ENCODE measurements around the gene AQP6.

AQP6 gene

GRCh38 chr12:49974231-49974675 lies 1.5 kb downstream of the AQP6 start:
- no peak overlapping the region for H3K14ac ChIP-seq (ENCODE audit: low read length in 2 of 2)
- DNase-seq = peak; percentile 58
- no peak overlapping the region for H3K4ac ChIP-seq (ENCODE audit: low read depth in 1 of 2, low read length in 2 of 2)
- no peak overlapping the region for H3K4me3 ChIP-seq (ENCODE audit: insufficient read depth in 1 of 2, low read depth in 1 of 2, low read length in 2 of 2)
- no peak overlapping the region for H2BK12ac ChIP-seq (ENCODE audit: low read length in 2 of 2)
- no peak overlapping the region for H3K4me2 ChIP-seq (ENCODE audit: low read length, poor library complexity, severe bottlenecking)
- H3K36me3 ChIP-seq (ENCODE audit: control insufficient read depth in 1 of 2, insufficient read depth in 2 of 2, low read depth in 1 of 2, low read length in 2 of 2) = no peaks in the 10 kb centered on the region
- 69% methylated on average over 15 of the region's 15 CpGs for WGBS
- no peak overlapping the region for H2BK5ac ChIP-seq (ENCODE audit: low read depth, low read length, poor library complexity, severe bottlenecking)
- H3K27ac ChIP-seq (ENCODE audit: low read length, poor library complexity, severe bottlenecking) = no peak overlapping the region
- no peak overlapping the region for H2BK15ac ChIP-seq (ENCODE audit: low read depth, poor library complexity, severe bottlenecking)
- H3K23ac ChIP-seq (ENCODE audit: low read length in 2 of 2) = no peak overlapping the region
- no peak overlapping the region for H4K91ac ChIP-seq (ENCODE audit: low read length)
- H3K4me1 ChIP-seq (ENCODE audit: control insufficient read depth, insufficient read depth, low read depth, low read length) = peaks cover 2% of the 10 kb centered on the region
- H3K9ac ChIP-seq (ENCODE audit: low read length) = no peak overlapping the region
- H4K8ac ChIP-seq (ENCODE audit: low read length) = peak overlapping the region; percentile 55
- H2BK120ac ChIP-seq (ENCODE audit: low read depth, low read length) = no peak overlapping the region
- no peak overlapping the region for H2AFZ ChIP-seq (ENCODE audit: low read depth, low read length)
- peaks cover 29 to 53% of the 10 kb centered on the region in 2 experiments for H3K27me3 ChIP-seq (ENCODE audit: control insufficient read depth in 1 of 2, insufficient read depth in 1 of 2, low read length in 2 of 2)
- peak overlapping the region in 1 of 2 experiments; percentile 5 for H3K18ac ChIP-seq (ENCODE audit: low read depth in 1 of 2, low read length in 2 of 2)
- no peaks in the 10 kb centered on the region for H3K9me3 ChIP-seq (ENCODE audit: control insufficient read depth, low read length)
- H3K79me1 ChIP-seq (replicated peaks; ENCODE audit: low read length, poor library complexity, severe bottlenecking) = no peaks in the 10 kb centered on the region
- H2AK5ac ChIP-seq (ENCODE audit: low read length, severe bottlenecking) = no peak overlapping the region

- Histone ChIP-seq H3K36me3 (ENCODE audit: control insufficient read depth in 1 of 2, insufficient read depth in 2 of 2, low read depth in 1 of 2, low read length in 2 of 2) (no peaks in the 10 kb centered on the region), H3K4me2 (ENCODE audit: low read length, poor library complexity, severe bottlenecking) (no peak overlapping the region), H3K4me1 (ENCODE audit: control insufficient read depth, insufficient read depth, low read depth, low read length) (peaks cover 4% of the 10 kb centered on the region), H2BK120ac (ENCODE audit: low read depth, low read length) (no peak overlapping the region), H3K23ac (ENCODE audit: low read length in 2 of 2) (no peak overlapping the region), H3K27ac (ENCODE audit: low read length, poor library complexity, severe bottlenecking) (no peak overlapping the region), H3K27me3 (ENCODE audit: control insufficient read depth in 1 of 2, insufficient read depth in 1 of 2, low read length in 2 of 2) (peaks cover 23 to 47% of the 10 kb centered on the region in 2 experiments), H2AFZ (ENCODE audit: low read depth, low read length) (no peak overlapping the region), H3K14ac (ENCODE audit: low read length in 2 of 2) (no peak overlapping the region), H4K91ac (ENCODE audit: low read length) (no peak overlapping the region), H4K8ac (ENCODE audit: low read length) (no peak overlapping the region), H3K4me3 (ENCODE audit: insufficient read depth in 1 of 2, low read depth in 1 of 2, low read length in 2 of 2) (no peak overlapping the region), H3K18ac (ENCODE audit: low read depth in 1 of 2, low read length in 2 of 2) (no peak overlapping the region), H3K4ac (ENCODE audit: low read depth in 1 of 2, low read length in 2 of 2) (no peak overlapping the region), H3K9me3 (ENCODE audit: control insufficient read depth, low read length) (no peaks in the 10 kb centered on the region), H2BK5ac (ENCODE audit: low read depth, low read length, poor library complexity, severe bottlenecking) (no peak overlapping the region), H3K9ac (ENCODE audit: low read length) (peak overlapping the region; percentile 8), H2BK15ac (ENCODE audit: low read depth, poor library complexity, severe bottlenecking) (no peak overlapping the region), H2AK5ac (ENCODE audit: low read length, severe bottlenecking) (no peak overlapping the region), H2BK12ac (ENCODE audit: low read length in 2 of 2) (no peak overlapping the region), H3K79me1 (replicated peaks; ENCODE audit: low read length, poor library complexity, severe bottlenecking) (no peaks in the 10 kb centered on the region)
- 82% methylated on average over 8 of the region's 8 CpGs for WGBS
- DNase-seq = no peak
Measured at GRCh38 chr12:49974677-49975317, 2.0 kb downstream of the AQP6 start.

- H3K23ac ChIP-seq (ENCODE audit: low read length in 2 of 2) = no peak overlapping the region
- H4K8ac ChIP-seq (ENCODE audit: low read length) = no peak overlapping the region
- H3K36me3 ChIP-seq (ENCODE audit: control insufficient read depth in 1 of 2, insufficient read depth in 2 of 2, low read depth in 1 of 2, low read length in 2 of 2) = no peaks in the 10 kb centered on the region
- H3K27me3 ChIP-seq (ENCODE audit: control insufficient read depth in 1 of 2, insufficient read depth in 1 of 2, low read length in 2 of 2) = peaks cover 18 to 42% of the 10 kb centered on the region in 2 experiments
- H2BK12ac ChIP-seq (ENCODE audit: low read length in 2 of 2) = no peak overlapping the region
- no peak overlapping the region for H2BK5ac ChIP-seq (ENCODE audit: low read depth, low read length, poor library complexity, severe bottlenecking)
- H4K91ac ChIP-seq (ENCODE audit: low read length) = no peak overlapping the region
- no peaks in the 10 kb centered on the region for H3K9me3 ChIP-seq (ENCODE audit: control insufficient read depth, low read length)
- H3K4me1 ChIP-seq (ENCODE audit: control insufficient read depth, insufficient read depth, low read depth, low read length) = peaks cover 4% of the 10 kb centered on the region
- H3K14ac ChIP-seq (ENCODE audit: low read length in 2 of 2) = no peak overlapping the region
- no peaks in the 10 kb centered on the region for H3K79me1 ChIP-seq (replicated peaks; ENCODE audit: low read length, poor library complexity, severe bottlenecking)
- H3K4ac ChIP-seq (ENCODE audit: low read depth in 1 of 2, low read length in 2 of 2) = no peak overlapping the region
- no peak overlapping the region for H2BK120ac ChIP-seq (ENCODE audit: low read depth, low read length)
- WGBS = 78% methylated on average over 15 of the region's 17 CpGs
- no peak overlapping the region for H3K18ac ChIP-seq (ENCODE audit: low read depth in 1 of 2, low read length in 2 of 2)
- no peak overlapping the region for H2AFZ ChIP-seq (ENCODE audit: low read depth, low read length)
- H2AK5ac ChIP-seq (ENCODE audit: low read length, severe bottlenecking) = no peak overlapping the region
- no peak overlapping the region for H3K4me2 ChIP-seq (ENCODE audit: low read length, poor library complexity, severe bottlenecking)
- H3K4me3 ChIP-seq (ENCODE audit: insufficient read depth in 1 of 2, low read depth in 1 of 2, low read length in 2 of 2) = no peak overlapping the region
- peak overlapping the region; percentile 8 for H3K9ac ChIP-seq (ENCODE audit: low read length)
- no peak for DNase-seq
- H3K27ac ChIP-seq (ENCODE audit: low read length, poor library complexity, severe bottlenecking) = no peak overlapping the region
- H2BK15ac ChIP-seq (ENCODE audit: low read depth, poor library complexity, severe bottlenecking) = no peak overlapping the region
Measured at GRCh38 chr12:49975318-49975761, 2.6 kb downstream of the AQP6 start.

- 93% methylated on average over 1 of the region's 2 CpGs for WGBS
- H3K9ac ChIP-seq (ENCODE audit: low read length) = no peak overlapping the region
Measured at GRCh38 chr12:49976557-49976956, 3.8 kb downstream of the AQP6 start.

More at GRCh38 chr12:49976557-49976956, 3.8 kb downstream of the AQP6 start:
- Histone ChIP-seq H2BK5ac (ENCODE audit: low read depth, low read length, poor library complexity, severe bottlenecking) (no peak overlapping the region), H3K79me1 (replicated peaks; ENCODE audit: low read length, poor library complexity, severe bottlenecking) (no peaks in the 10 kb centered on the region), H3K23ac (ENCODE audit: low read length in 2 of 2) (no peak overlapping the region), H3K4me1 (ENCODE audit: control insufficient read depth, insufficient read depth, low read depth, low read length) (peaks cover 10% of the 10 kb centered on the region), H3K4ac (ENCODE audit: low read depth in 1 of 2, low read length in 2 of 2) (no peak overlapping the region), H3K9me3 (ENCODE audit: control insufficient read depth, low read length) (no peaks in the 10 kb centered on the region), H2BK120ac (ENCODE audit: low read depth, low read length) (no peak overlapping the region), H2BK15ac (ENCODE audit: low read depth, poor library complexity, severe bottlenecking) (no peak overlapping the region), H3K18ac (ENCODE audit: low read depth in 1 of 2, low read length in 2 of 2) (no peak overlapping the region), H4K8ac (ENCODE audit: low read length) (no peak overlapping the region), H3K27me3 (ENCODE audit: control insufficient read depth in 1 of 2, insufficient read depth in 1 of 2, low read length in 2 of 2) (peaks cover 6 to 30% of the 10 kb centered on the region in 2 experiments), H3K14ac (ENCODE audit: low read length in 2 of 2) (no peak overlapping the region), H4K91ac (ENCODE audit: low read length) (no peak overlapping the region), H3K4me2 (ENCODE audit: low read length, poor library complexity, severe bottlenecking) (no peak overlapping the region), H3K4me3 (ENCODE audit: insufficient read depth in 1 of 2, low read depth in 1 of 2, low read length in 2 of 2) (no peak overlapping the region), H3K36me3 (ENCODE audit: control insufficient read depth in 1 of 2, insufficient read depth in 2 of 2, low read depth in 1 of 2, low read length in 2 of 2) (no peaks in the 10 kb centered on the region), H2BK12ac (ENCODE audit: low read length in 2 of 2) (no peak overlapping the region), H2AK5ac (ENCODE audit: low read length, severe bottlenecking) (no peak overlapping the region), H2AFZ (ENCODE audit: low read depth, low read length) (no peak overlapping the region), H3K27ac (ENCODE audit: low read length, poor library complexity, severe bottlenecking) (no peak overlapping the region)
- DNase-seq = no peak

Data from mesenchymal stem cell (in vitro differentiated cells and primary cell).